NCI-H526 treated with DMSO at 0.1 percent for 48 hours (cell line): ENCODE results near the gene FHAD1.

ENCODE experiments used
- DNase-seq: peaks from one replicate; lab custom pipeline; 2025; lab: John Stamatoyannopoulos, UW

FHAD1 gene

DNA sequence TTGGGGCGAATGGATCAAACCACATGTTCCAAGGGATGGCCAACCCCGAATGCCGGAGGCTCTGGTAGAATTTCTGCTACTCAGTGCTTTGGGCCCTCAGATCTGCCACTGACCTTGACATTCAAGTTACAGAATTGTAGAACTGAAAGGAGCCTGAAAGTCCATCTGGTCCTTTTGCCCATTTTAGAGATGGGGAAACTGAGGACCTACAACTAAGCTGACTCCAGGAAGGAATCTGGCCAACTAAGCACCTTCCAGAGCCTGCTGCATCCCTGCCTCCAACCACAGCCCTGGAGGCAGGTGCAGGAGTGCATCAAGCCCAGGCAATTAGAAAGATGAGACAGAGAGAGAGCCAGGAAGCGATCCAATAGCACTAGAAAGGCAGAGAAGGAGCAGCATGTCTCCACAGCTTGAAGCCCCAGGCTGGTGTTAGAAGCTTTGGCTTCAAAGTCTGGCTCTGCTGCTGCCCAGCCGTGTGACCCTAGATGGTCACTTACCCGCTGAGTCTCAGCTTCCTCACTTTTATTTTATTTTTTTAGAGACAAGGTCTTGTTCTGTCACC, 189.9 kb downstream of the FHAD1 start:
- DNase-seq: no peak

DNA sequence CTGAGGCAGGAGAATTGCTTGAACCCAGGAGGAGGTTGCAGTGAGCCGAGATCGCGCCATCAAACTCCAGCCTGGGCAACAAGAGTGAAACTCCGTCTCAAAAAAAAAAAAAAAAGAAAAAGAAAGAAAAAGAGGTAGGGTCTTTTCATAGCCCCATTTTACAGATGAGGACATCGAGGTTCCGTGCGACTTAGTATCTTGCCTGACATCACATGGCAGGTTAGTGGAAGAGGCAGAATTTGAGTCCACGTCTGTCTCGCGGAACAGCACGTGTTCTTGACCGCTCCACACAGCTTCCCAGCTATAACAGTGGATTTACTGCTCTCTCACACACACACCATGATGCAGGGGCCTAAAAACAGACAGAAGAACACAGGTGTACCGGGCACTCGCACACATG, 192.3 kb downstream of the FHAD1 start:
- DNase-seq: no peak

DNA sequence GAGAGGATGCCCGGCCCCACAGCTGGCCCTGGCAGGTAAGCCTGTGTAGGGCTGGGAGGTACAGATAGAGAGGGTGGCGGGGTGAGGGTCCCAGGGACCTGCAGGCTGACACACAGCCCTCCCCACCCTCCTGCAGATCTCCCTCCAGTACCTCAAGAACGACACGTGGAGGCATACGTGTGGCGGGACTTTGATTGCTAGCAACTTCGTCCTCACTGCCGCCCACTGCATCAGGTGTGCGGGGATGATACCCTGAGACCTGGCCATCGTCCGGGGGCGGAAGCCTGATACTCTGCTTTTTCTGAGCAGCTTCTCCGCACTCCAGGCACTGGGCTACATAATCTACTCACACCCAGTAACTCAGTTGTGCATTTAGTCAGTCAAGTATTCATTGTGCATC, 193.3 kb downstream of the FHAD1 start:
- DNase-seq: no peak

DNA sequence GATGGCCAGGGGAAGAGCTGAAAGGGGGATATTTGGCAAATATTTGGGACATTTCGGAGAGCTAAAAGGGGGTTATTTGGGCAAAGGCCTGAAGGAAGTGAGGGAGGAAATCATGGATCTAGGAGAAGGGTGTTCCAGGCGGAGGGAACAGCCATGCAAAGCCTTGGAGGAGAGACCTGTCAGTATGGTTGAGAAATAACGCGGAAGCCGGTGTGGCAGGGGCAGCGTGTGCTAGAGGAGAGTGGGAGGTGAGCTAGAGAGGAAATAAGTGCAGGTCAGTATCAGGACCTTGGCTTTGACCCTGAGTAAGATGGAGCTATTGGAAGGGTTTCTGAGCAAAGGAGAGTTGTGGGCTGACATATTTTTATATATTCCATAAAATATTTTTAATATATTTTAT, 194.2 kb downstream of the FHAD1 start:
- no peak for DNase-seq

DNA sequence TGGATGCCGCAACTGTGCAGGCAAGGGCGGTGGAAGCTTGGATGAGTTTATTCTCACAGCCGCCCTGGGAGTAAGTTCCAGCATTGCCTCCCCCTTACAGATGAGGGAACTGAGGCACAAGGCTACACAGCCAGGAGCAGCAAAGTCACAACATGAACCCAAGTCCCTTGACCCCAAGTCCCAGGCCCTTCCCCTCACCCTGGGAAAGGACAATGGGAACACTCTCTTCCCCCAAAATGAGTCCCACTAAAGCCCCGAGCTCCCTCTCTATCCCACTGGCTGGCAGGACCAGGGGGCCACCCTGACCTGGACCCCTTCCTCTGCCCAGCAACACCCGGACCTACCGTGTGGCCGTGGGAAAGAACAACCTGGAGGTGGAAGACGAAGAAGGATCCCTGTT, 195.1 kb downstream of the FHAD1 start:
- no peak for DNase-seq

DNA sequence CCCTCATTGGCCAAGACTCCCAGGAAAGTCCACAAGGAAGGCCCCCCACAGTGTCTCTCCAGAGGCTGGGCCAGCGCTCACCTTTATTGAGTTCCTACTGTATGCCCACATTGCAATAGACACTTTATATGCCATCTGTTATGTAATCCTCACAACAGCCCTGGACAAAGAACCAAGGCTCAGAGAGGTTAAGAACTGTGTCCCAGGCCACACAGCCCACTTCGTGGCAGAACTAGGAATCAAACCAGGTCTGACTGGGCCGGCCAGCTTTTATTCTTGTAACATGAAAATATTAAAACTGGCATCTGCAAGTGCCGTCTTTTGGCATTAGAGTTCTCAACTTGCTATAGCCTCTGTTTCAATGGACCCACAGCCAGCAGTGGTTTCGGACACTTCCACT, 195.7 kb downstream of the FHAD1 start:
- DNase-seq: no peak

DNA sequence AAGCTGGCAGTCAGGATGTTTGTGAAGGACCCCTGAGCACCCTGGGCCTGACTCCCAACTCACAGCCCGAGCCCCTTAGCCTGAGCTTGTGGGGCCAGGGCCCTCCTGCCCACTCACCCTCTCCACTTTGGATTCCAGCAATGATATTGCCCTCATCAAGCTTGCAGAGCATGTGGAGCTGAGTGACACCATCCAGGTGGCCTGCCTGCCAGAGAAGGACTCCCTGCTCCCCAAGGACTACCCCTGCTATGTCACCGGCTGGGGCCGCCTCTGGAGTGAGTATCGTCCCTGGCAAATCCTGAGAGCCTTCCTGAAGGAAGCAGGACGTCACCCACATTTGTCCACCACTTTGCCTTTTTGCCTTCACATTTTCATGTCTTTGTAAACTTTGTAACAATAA, 196.3 kb downstream of the FHAD1 start:
- DNase-seq: no peak

DNA sequence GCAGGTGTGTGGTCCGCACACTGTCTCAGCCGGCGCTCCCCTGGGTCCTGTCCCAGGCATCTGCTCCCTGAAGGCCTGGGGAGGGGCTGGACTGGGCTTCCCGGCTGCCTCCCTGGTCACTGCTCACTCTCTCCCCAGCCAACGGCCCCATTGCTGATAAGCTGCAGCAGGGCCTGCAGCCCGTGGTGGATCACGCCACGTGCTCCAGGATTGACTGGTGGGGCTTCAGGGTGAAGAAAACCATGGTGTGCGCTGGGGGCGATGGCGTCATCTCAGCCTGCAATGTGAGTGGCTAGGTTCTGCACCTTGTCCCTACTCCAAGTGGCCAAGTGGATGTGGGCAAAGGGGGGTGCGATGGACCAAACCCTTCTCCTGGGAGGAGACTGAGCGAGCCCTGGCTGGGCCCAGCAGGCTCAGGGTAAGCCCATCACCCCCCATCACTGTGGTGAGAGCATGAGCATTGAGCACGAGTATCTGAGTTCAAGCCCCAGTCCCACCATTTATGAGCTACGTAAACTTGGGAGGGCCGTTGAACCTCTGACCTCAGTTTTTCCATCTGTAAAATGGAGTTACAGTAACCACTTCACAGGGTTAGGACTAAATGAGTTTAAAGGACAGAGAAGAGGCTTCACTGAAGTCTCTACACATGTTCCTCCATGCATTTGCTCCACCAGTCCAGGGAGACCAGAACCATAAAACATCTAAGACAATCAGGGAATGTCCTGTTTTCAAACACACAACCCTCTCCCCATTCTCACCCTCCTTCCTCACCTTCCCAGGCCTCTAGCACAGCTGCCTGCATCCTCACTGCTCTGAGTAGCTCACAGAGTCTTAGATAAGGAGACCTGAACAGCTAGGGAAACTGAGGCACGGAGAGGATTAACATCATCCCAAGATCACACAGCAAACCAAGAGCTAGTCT, 197.7 kb downstream of the FHAD1 start:
- DNase-seq: no peak

DNA sequence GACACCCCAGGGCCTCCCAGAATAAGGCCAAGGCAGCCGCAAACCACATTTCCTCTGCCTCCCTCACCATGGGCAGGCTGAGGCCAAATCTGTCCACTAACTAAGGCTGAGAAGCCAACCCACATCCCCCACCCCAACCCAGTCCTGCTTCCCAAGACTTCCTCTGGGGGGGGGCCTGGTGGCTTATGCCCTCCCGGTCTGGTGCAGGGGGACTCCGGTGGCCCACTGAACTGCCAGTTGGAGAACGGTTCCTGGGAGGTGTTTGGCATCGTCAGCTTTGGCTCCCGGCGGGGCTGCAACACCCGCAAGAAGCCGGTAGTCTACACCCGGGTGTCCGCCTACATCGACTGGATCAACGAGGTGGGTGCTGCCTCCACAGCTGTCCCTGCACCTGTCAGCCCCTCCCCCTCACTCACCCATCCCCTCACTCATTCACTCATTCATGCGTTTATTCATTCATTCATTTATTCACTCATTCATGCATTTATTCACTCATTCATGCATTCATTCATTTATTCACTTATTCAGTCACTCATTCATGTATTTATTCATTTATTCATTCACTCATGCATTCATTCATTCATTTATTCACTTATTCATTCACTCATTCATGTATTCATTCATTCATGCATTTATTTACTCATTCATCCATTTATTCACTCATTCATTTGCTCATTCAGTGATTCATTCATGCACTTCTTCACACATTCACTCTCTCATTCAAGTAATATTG, 198.5 kb downstream of the FHAD1 start:
- no peak for DNase-seq

DNA sequence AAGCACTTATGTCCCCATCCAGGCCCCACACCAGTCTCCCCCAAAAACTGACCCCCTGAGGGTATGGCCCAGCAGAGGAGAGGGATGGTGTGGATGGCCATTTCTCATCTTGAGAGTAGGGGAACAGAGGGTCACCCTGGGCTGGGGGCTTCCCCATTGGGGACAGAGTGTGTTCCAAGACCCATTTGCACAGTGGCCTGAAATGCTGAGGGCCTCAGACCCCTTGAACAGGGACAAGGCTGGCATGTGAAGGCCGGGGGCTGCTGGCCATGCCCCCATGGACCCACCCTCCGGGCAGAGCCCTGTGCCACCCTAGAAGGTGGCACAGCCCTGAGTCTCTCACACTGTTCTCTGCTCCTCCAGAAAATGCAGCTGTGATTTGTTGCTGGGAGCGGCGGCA, 199.2 kb downstream of the FHAD1 start:
- DNase-seq: no peak
